HT1080 (cell line): Measurements from ENCODE around the gene NUTM2G. TPM values are rescaled to one million over a fixed set of nuclear protein-coding genes. Genes with fewer than 3 reads are reported as not detected.
"Not testable (repeated sequence)": the region's sequence is repeated elsewhere in the genome, so short reads cannot be mapped to it uniquely, and the experiment has no call there.

ENCODE experiments used
- DNase-seq: peaks from one replicate; pipeline ENCODE4 v3.0.0-alpha.2; 2015; ENCODE audit warnings: low read depth
- total RNA-seq: library from RNA; depleted of rRNA; stranded (reverse); fragments of >200 nt; shearing (Covaris generic); gene quantifications from 2 replicates; pipeline ENCODE4 v1.2.3, GENCODE V29; 2014; rRNA removed

Gene NUTM2G
- total RNA-seq, 1 experiment from 2014 or later: not detected

DNA sequence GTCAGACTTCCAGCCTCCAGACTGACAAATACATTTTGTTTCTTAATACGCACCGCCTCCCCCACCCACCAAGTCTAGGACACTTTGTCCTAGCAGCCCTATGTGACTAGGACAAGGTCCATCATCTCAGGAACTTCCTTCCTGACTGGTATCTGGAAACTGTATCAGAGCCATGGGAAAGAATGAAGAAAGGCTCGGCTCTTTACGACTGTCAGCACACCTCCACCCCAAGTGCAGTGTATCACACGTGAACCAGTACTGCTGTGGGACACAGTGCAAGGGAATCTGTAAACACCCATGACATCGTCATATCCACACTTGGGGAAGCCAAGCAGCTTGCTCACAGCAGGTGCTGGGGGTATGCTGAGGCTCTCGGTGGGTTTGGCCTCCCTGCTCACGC is 13.0 kb downstream of the NUTM2G start:
- DNase-seq: not testable (repeated sequence)

DNA sequence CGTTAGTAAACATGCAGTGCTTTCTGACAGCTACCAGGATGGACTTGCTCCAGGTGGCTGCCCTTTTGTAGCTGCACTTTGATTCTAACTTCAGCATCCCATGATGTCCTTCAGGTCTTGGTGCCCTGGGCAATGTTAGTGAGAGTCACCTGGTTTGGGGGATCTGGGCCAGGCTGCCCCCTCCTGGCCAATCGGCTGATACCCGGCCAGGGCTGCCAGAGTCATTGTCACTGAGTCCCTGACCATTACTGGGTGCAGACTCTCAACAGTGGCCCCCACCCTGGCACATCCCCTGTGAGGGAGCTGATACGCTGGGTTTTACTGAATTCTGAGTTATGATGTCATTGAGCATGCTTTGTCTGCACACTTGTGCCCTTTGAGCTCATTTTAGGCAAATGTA is 13.5 kb downstream of the NUTM2G start:
- DNase-seq: not testable (repeated sequence)

GRCh38 chr9:96949346-96949745 is 20.7 kb downstream of the NUTM2G start:
- not testable (repeated sequence) for DNase-seq

- DNase-seq: not testable (repeated sequence)
These were observed 21.9 kb downstream of the NUTM2G start for GRCh38 chr9:96950539-96950938.

DNA sequence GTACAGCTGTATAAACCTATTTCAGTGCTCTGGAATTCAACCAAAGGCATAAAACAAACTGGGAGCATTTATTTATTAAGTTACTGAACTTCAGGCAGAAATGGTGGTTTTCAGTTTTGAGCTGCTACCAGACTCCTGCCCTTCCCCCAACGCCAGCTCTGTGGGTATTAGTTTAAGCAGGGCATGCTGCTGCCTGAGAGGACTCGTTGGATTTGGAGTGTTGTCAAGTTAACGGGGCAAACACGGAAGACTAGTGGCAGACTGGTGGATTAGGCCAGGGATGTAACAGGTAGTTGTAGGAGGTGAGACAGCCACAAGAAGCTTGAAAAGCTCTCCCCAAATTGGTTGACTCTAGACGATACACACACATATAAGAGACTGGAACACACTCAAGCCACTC is 38.9 kb downstream of the NUTM2G start:
- DNase-seq: not testable (repeated sequence)

GRCh38 chr9:96972552-96972951 is 43.9 kb downstream of the NUTM2G start:
- not testable (repeated sequence) for DNase-seq

DNA sequence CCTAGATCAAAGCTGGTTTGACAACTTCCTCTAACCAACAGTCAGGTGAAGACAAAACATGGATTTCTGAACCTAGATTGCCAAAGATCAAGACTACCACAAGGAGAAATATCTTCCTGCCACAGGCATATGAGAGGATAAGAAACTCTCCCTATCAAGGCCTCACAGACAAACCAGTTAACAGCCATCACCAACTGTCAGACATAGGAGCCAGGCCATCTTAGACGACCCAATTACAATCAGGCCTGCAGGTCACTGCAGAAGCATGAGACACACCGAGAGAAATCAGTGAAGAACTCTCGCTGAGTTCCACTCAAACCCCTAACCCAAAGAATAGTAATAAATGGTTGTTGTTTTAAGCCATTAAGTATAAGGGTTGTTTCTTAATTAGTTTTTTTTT is 45.4 kb downstream of the NUTM2G start:
- not testable (repeated sequence) for DNase-seq

GRCh38 chr9:96983496-96984122 is 55.0 kb downstream of the NUTM2G start:
- DNase-seq: not testable (repeated sequence)

- DNase-seq: not testable (repeated sequence)
These were observed 55.5 kb downstream of the NUTM2G start for GRCh38 chr9:96984139-96984538.

- DNase-seq: not testable (repeated sequence)
These were observed 56.2 kb downstream of the NUTM2G start for GRCh38 chr9:96984887-96985286.

Other genes starting within 250 kb of the NUTM2G start
- 4.3 and 7.4 TPM in 2 replicates for gene ZNF510, start 150.8 kb upstream of the NUTM2G start, total RNA-seq
- gene ZNF782, start 74.3 kb upstream of the NUTM2G start, total RNA-seq: 3.3 and 3.9 TPM in 2 replicates
- gene CTSV, start 110.3 kb downstream of the NUTM2G start, total RNA-seq: 0.37 and 0.58 TPM in 2 replicates